ENCODE results near the gene RAD18. TPM values are rescaled to one million over a fixed set of nuclear protein-coding genes. Genes with fewer than 3 reads are reported as not detected.

The RAD18 gene
- polyA plus RNA-seq, 4 donors = 5.5 to 16.3 (median 8.1) TPM

Other genes starting within 250 kb of the RAD18 start
- under 1 TPM in 2 of 4 donors, not detected in 2; 0.16 to 0.96 TPM for gene CAV3, start 229.7 kb downstream of the RAD18 start, polyA plus RNA-seq
- gene OXTR, start 193.9 kb downstream of the RAD18 start, polyA plus RNA-seq = under 1 TPM in 3 of 4 donors, not detected in 1; 0.22 to 0.93 (median 0.39) TPM